Vagina (tissue), 2 donors: ENCODE results near the gene KCNK4.

Experiments used
- CTCF ChIP-seq, 3 experiments: fragments of 450-650 bp in 2 of 3; fragments of 200-600 bp in 1 of 3; sonication (generic) in 1 of 3; IDR thresholded peaks; one replicate each; pipeline ENCODE4 v1.5.1; 2017 to 2019; ENCODE audit warnings: antibody characterized with exemption in 3 of 3, mild to moderate bottlenecking in 2 of 3, moderate library complexity in 2 of 3
- POLR2A ChIP-seq, 2 donors: fragments of 450-650 bp; IDR thresholded peaks; one replicate each; pipeline ENCODE4 v1.6.1; 2017; ENCODE audit warnings: antibody characterized with exemption in 2 of 2, mild to moderate bottlenecking in 2 of 2, moderate library complexity in 2 of 2

DNA sequence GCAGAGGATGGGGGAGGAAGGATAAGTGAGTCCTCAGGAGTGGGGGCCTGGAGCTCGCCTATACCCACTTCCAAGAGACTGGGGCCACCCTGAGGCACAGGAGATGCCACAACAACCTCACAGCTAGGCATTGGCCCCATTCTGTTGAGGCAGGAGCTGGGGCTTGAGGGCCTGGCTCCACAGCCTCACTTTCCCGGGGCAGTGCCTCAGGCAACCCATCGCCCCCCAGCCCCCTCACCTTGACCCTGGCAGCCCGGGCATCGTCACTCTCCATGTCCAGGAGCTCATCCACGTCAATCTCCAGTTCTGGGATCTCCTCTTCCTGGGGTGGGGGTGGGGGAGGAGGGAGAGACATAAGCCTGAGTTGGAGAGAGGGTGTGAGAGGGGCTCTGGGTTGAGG, 46.1 kb upstream of the KCNK4 start:
- TF ChIP-seq CTCF (IDR thresholded peaks at IDR 0.05) (no peak), POLR2A (IDR thresholded peaks at IDR 0.05) (no peak)
